NCI-H82 treated with DMSO at 0.1 percent for 48 hours (cell line): ENCODE results near the gene UGGT1.

Experiments used
- DNase-seq: peaks from one replicate; lab custom pipeline; 2025; ENCODE audit not compliant: unreplicated experiment; lab: John Stamatoyannopoulos, UW

The UGGT1 gene

GRCh38 chr2:128090945-128091725 is at the start of gene UGGT1:
Gene UGGT1 (plus strand): TSS chr2:128091200. CDS start chr2:128091358, 158 bp downstream.
- peak; percentile 93 for DNase-seq

- DNase-seq: no peak
Measured at GRCh38 chr2:128041561-128041960, 49.4 kb upstream of the UGGT1 start.

- no peak for DNase-seq
Measured at GRCh38 chr2:128043041-128043440, 48.0 kb upstream of the UGGT1 start.

GRCh38 chr2:128053331-128053730 is 37.7 kb upstream of the UGGT1 start:
- DNase-seq: no peak

GRCh38 chr2:128054104-128054885 is 36.7 kb upstream of the UGGT1 start:
- DNase-seq: no peak

GRCh38 chr2:128057334-128057733 is 33.7 kb upstream of the UGGT1 start:
- no peak for DNase-seq

GRCh38 chr2:128058114-128058513 is 32.9 kb upstream of the UGGT1 start:
- peak; percentile 97 for DNase-seq

GRCh38 chr2:128062571-128062970 is 28.4 kb upstream of the UGGT1 start:
- DNase-seq: no peak

GRCh38 chr2:128064353-128064752 is 26.6 kb upstream of the UGGT1 start:
- DNase-seq: no peak

- no peak for DNase-seq
Measured at GRCh38 chr2:128069769-128070168, 21.2 kb upstream of the UGGT1 start.

- no peak for DNase-seq
Measured at GRCh38 chr2:128073278-128073677, 17.7 kb upstream of the UGGT1 start.

- DNase-seq: no peak
Measured at GRCh38 chr2:128076461-128077106, 14.4 kb upstream of the UGGT1 start.

- DNase-seq: no peak
Measured at GRCh38 chr2:128084757-128085156, 6.2 kb upstream of the UGGT1 start.

GRCh38 chr2:128086244-128086643 is 4.8 kb upstream of the UGGT1 start:
- DNase-seq: no peak

GRCh38 chr2:128090575-128090944 is 440 bp upstream of the UGGT1 start:
- DNase-seq: no peak

GRCh38 chr2:128091726-128092080 is 703 bp downstream of the UGGT1 start:
- DNase-seq: no peak

- DNase-seq: no peak
Measured at GRCh38 chr2:128092656-128093055, 1.7 kb downstream of the UGGT1 start.

GRCh38 chr2:128093762-128094161 is 2.8 kb downstream of the UGGT1 start:
- no peak for DNase-seq

GRCh38 chr2:128095201-128095600 is 4.2 kb downstream of the UGGT1 start:
- no peak for DNase-seq

GRCh38 chr2:128103407-128103806 is 12.4 kb downstream of the UGGT1 start:
- DNase-seq: no peak

- DNase-seq: no peak
Measured at GRCh38 chr2:128105072-128105471, 14.1 kb downstream of the UGGT1 start.

GRCh38 chr2:128108166-128108565 is 17.2 kb downstream of the UGGT1 start:
- DNase-seq: no peak
